GM13977 (cell line): ENCODE results near the gene SLC17A8.
"Not testable (repeated sequence)": the region's sequence is repeated elsewhere in the genome, so short reads cannot be mapped to it uniquely, and the experiment has no call there.

Source experiments
- DNase-seq: peaks from one replicate; pipeline ENCODE4 v3.0.0; 2012; ENCODE audit warnings: low spot score
- CTCF ChIP-seq: IDR thresholded peaks from 2 replicates; pipeline ENCODE4 v1.5.1; 2012; ENCODE audit warnings: mild to moderate bottlenecking, control low read depth; ENCODE audit not compliant: insufficient read depth; ENCODE audit errors: extremely low read depth, missing control alignments
- in situ Hi-C: fragments of 300-500 bp; cut with MboI; formaldehyde crosslinking; loops from one replicate; pipeline ENCODE4 v1.12.0; 2022; ENCODE audit warnings: low sequenced_read_pairs, low pct_unique_long_range_greater_than_20kb, mixed read lengths, inconsistent platforms; ENCODE audit not compliant: unreplicated experiment

Gene SLC17A8

GRCh38 chr12:100331871-100332270 lies 25.0 kb upstream of the SLC17A8 start:
- in situ Hi-C loops: no loop called here
- TF ChIP-seq CTCF: no peak
- no peak for DNase-seq

- no peak for DNase-seq
- in situ Hi-C loops: no loop called here
- TF ChIP-seq CTCF: no peak
These were observed 24.0 kb upstream of the SLC17A8 start for GRCh38 chr12:100332852-100333251.

GRCh38 chr12:100337299-100337698 lies 19.6 kb upstream of the SLC17A8 start:
- in situ Hi-C loops: no loop called here
- DNase-seq: no peak
- TF ChIP-seq CTCF: no peak

GRCh38 chr12:100337727-100338126 lies 19.1 kb upstream of the SLC17A8 start:
- no peak for TF ChIP-seq CTCF
- in situ Hi-C loops: no loop called here
- no peak for DNase-seq

GRCh38 chr12:100339071-100339470 lies 17.8 kb upstream of the SLC17A8 start:
- in situ Hi-C loops: no loop called here
- TF ChIP-seq CTCF: no peak
- DNase-seq: no peak

GRCh38 chr12:100342897-100343296 lies 14.0 kb upstream of the SLC17A8 start:
- in situ Hi-C loops, DNase-seq: not testable (repeated sequence)

GRCh38 chr12:100344351-100344750 lies 12.5 kb upstream of the SLC17A8 start:
- DNase-seq, in situ Hi-C loops: not testable (repeated sequence)

- DNase-seq: no peak
- in situ Hi-C loops: no loop called here
- no peak for TF ChIP-seq CTCF
These were observed 11.7 kb upstream of the SLC17A8 start for GRCh38 chr12:100345020-100345767.
